IMR-90 (cell line): ENCODE measurements around the gene DYNLT4. TPM values are rescaled to one million over a fixed set of nuclear protein-coding genes. Genes with fewer than 3 reads are reported as not detected.
A peak's percentile ranks its signal among the peaks of the same experiment; 100 is the strongest.

Experiments
- ATAC-seq: fragments of 200-7000 bp; cut with Tn5 transposase; 2 replicates; pipeline ENCODE4 v1.9.1; 2020; ENCODE audit warnings: low read depth, mild to moderate bottlenecking, moderate library complexity
- BruUV-seq: library from RNA; stranded (reverse); fragments of 400-500 nt; replicated peaks from 2 replicates; lab custom pipeline; 2021; lab: Mats Ljungman, UMichigan
- CTCF ChIA-PET: fragments of 300-600 bp; formaldehyde crosslinking; extraction: SDS; loops from one replicate; lab custom pipeline; 2021; ENCODE audit warnings: antibody characterized with exemption; lab: Yijun Ruan, JAX
- POLR2A ChIA-PET: fragments of 300-600 bp; sonication (Branson Sonifier 250); formaldehyde crosslinking; loops from one replicate; lab custom pipeline; 2022; ENCODE audit warnings: antibody characterized with exemption; ENCODE audit not compliant: unreplicated experiment; lab: Charles Lee
- DNase-seq: peaks from one replicate; pipeline ENCODE4 v3.0.0; 2013
- H2AFZ ChIP-seq: replicated peaks from 2 replicates; pipeline ENCODE3; 2013; ENCODE audit warnings: low read length, mild to moderate bottlenecking; ENCODE audit not compliant: poor library complexity
- H2AK5ac ChIP-seq: 2 replicates; pipeline ENCODE4 v1.6.1; 2013; ENCODE audit warnings: low read depth, low read length, inconsistent platforms
- H2AK9ac ChIP-seq: replicated peaks from 2 replicates; pipeline ENCODE3; 2013; ENCODE audit warnings: mild to moderate bottlenecking, low read depth, low read length, moderate library complexity; ENCODE audit not compliant: poor library complexity
- H2BK120ac ChIP-seq: 2 replicates; pipeline ENCODE4 v1.6.1; 2013; ENCODE audit warnings: low read depth, low read length, inconsistent platforms
- H2BK15ac ChIP-seq: 3 replicates; pipeline ENCODE4 v1.6.1; 2013; ENCODE audit warnings: low read depth, low read length, inconsistent platforms
- H2BK20ac ChIP-seq: 2 replicates; pipeline ENCODE4 v1.6.1; 2013; ENCODE audit warnings: low read depth, mild to moderate bottlenecking, inconsistent platforms, low read length, moderate library complexity
- H2BK5ac ChIP-seq: 2 replicates; pipeline ENCODE4 v1.6.1; 2013; ENCODE audit warnings: mild to moderate bottlenecking, low read depth, low read length, inconsistent platforms; ENCODE audit not compliant: poor library complexity, severe bottlenecking
- H3K14ac ChIP-seq: replicated peaks from 2 replicates; pipeline ENCODE4 v1.6.1; 2013; ENCODE audit warnings: low read depth, low read length, inconsistent platforms
- H3K18ac ChIP-seq: 2 replicates; pipeline ENCODE4 v1.6.1; 2013; ENCODE audit warnings: low read depth, low read length, control low read depth
- H3K23ac ChIP-seq: 2 replicates; pipeline ENCODE4 v1.6.1; 2013; ENCODE audit warnings: low read depth, low read length, inconsistent platforms
- H3K27ac ChIP-seq: 2 replicates; pipeline ENCODE4 v1.5.1; 2013; ENCODE audit warnings: mild to moderate bottlenecking, control low read depth, low read length; ENCODE audit not compliant: insufficient read depth
- H3K27me3 ChIP-seq: 2 replicates; pipeline ENCODE4 v1.6.1; 2013; ENCODE audit warnings: low read length; ENCODE audit not compliant: control insufficient read depth, insufficient read depth
- H3K36me3 ChIP-seq: 2 replicates; pipeline ENCODE4 v1.6.1; 2013; ENCODE audit warnings: low read length, mixed read lengths; ENCODE audit not compliant: control insufficient read depth, insufficient read depth
- H3K4ac ChIP-seq: 2 replicates; pipeline ENCODE4 v1.6.1; 2013; ENCODE audit warnings: low read depth, low read length, inconsistent platforms
- H3K4me1 ChIP-seq: 2 replicates; pipeline ENCODE4 v1.6.1; 2013; ENCODE audit warnings: low read length, mixed read lengths; ENCODE audit not compliant: control insufficient read depth, insufficient read depth
- H3K4me2 ChIP-seq: 2 replicates; pipeline ENCODE4 v1.6.1; 2013; ENCODE audit warnings: low read depth, mild to moderate bottlenecking, control low read depth, low read length, moderate library complexity
- H3K4me3 ChIP-seq: 2 replicates; pipeline ENCODE4 v1.5.1; 2013; ENCODE audit warnings: low read depth, mild to moderate bottlenecking, control low read depth, low read length, moderate library complexity; ENCODE audit not compliant: insufficient read depth
- H3K56ac ChIP-seq: 2 replicates; pipeline ENCODE4 v1.6.1; 2013; ENCODE audit warnings: low read length, inconsistent platforms; ENCODE audit not compliant: insufficient read depth; ENCODE audit errors: extremely low read depth
- H3K79me1 ChIP-seq, 2 experiments: 2 replicates each; pipeline ENCODE4 v1.6.1; 2013; ENCODE audit warnings: low read length in 2 of 2, inconsistent platforms in 1 of 2, low read depth in 1 of 2
- H3K9ac ChIP-seq: 2 replicates; pipeline ENCODE4 v1.6.1; 2013; ENCODE audit warnings: low read depth, low read length, control low read depth
- H3K9me1 ChIP-seq: 2 replicates; pipeline ENCODE4 v1.6.1; 2013; ENCODE audit warnings: low read length, inconsistent platforms; ENCODE audit not compliant: insufficient read depth
- H3K9me3 ChIP-seq: 2 replicates; pipeline ENCODE4 v1.6.1; 2013; ENCODE audit warnings: low read length; ENCODE audit not compliant: control insufficient read depth, insufficient read depth
- H4K20me1 ChIP-seq: 2 replicates; pipeline ENCODE4 v1.6.1; 2013; ENCODE audit warnings: low read length, inconsistent platforms; ENCODE audit not compliant: insufficient read depth
- H4K5ac ChIP-seq: 2 replicates; pipeline ENCODE4 v1.6.1; 2013; ENCODE audit warnings: mild to moderate bottlenecking, low read depth, low read length, control low read depth
- H4K8ac ChIP-seq, 2 experiments: 2 replicates each; pipeline ENCODE4 v1.6.1; 2013; ENCODE audit warnings: low read depth in 2 of 2, low read length in 2 of 2, control low read depth in 1 of 2, inconsistent platforms in 1 of 2
- H4K91ac ChIP-seq: 2 replicates; pipeline ENCODE4 v1.6.1; 2013; ENCODE audit warnings: low read depth, low read length, inconsistent platforms; ENCODE audit not compliant: insufficient read depth
- CEBPB ChIP-seq: IDR thresholded peaks from 2 replicates; pipeline ENCODE4 v1.6.1; 2012; ENCODE audit warnings: low read depth, low read length, improper control_type of control experiment
- POLR2A ChIP-seq: IDR thresholded peaks from 2 replicates; pipeline ENCODE4 v1.6.1; 2012; ENCODE audit warnings: mild to moderate bottlenecking, low read depth, low read length
- RCOR1 ChIP-seq: IDR thresholded peaks from 2 replicates; pipeline ENCODE4 v1.6.1; 2012; ENCODE audit warnings: mild to moderate bottlenecking, low read length, improper control_type of control experiment; ENCODE audit not compliant: insufficient replicate concordance
- WGBS, 2 experiments: methylation state at CpG; one replicate each; pipeline versions ENCODE4 v1.1.5 to v1.1.7; 2013; ENCODE audit warnings: missing lambda C conversion rate in 2 of 2; ENCODE audit not compliant: insufficient read length in 1 of 2; ENCODE audit errors: extremely low coverage in 2 of 2; 5-methylcytosine and 5-hydroxymethylcytosine counted together
- dilution Hi-C: fragments of 300-500 bp; cut with HindIII; formaldehyde crosslinking; loops from one replicate; pipeline ENCODE4 v1.14.3; 2018; ENCODE audit warnings: low sequenced_read_pairs; ENCODE audit not compliant: unreplicated experiment
- in situ Hi-C: fragments of 300-500 bp; cut with MboI; formaldehyde crosslinking; loops from 3 replicates; pipeline ENCODE4 v1.14.3; 2019; ENCODE audit warnings: low sequenced_read_pairs, inconsistent platforms, mixed read lengths
- intact Hi-C: fragments of 100-400 bp; cut with micrococcal nuclease; formaldehyde crosslinking; loops from 2 replicates; pipeline ENCODE4 v1.10.0; 2022
- polyA plus RNA-seq, 3 experiments: library from polyadenylated mRNA; depleted of rRNA; stranded (reverse); fragments of >200 nt; gene quantifications; 2 replicates each; pipeline ENCODE4 v1.2.3, GENCODE V29; 2012; ENCODE audit warnings: low replicate concordance in 1 of 3
- total RNA-seq: library from RNA; depleted of rRNA; stranded (reverse); fragments of >200 nt; gene quantifications from 2 replicates; pipeline ENCODE4 v1.2.3, GENCODE V29; 2012

The DYNLT4 gene
- total and polyA plus RNA-seq, 2 of the 4 experiments (the other 2 are of a cell fraction), result not detected

- TF ChIP-seq CEBPB, result no peak
- TF ChIP-seq RCOR1, result no peak
- TF ChIP-seq POLR2A, result 0 out of 2 replicates have a peak, but pooled peaks have one; percentile 32
- dilution Hi-C loops, result no loop called here
- Histone ChIP-seq H3K9me3 (no peaks in the 10 kb centered on the region), H3K56ac (no peak overlapping the region), H3K23ac (no peak overlapping the region), H4K8ac (no peak overlapping the region), H3K14ac (no peak overlapping the region), H3K4me3 (no peak overlapping the region), H3K27me3 (no peaks in the 10 kb centered on the region), H3K4me2 (no peak overlapping the region), H4K91ac (no peak overlapping the region), H4K20me1 (peaks cover 8% of the 10 kb centered on the region; the same call in 1 of the 2 replicates), H3K36me3 (no peaks in the 10 kb centered on the region), H4K5ac (no peak overlapping the region), H3K27ac (no peak overlapping the region), H2BK15ac (no peak overlapping the region), H2AK9ac (no peak overlapping the region), H3K9ac (no peak overlapping the region), H3K9me1 (peaks cover 3% of the 10 kb centered on the region; the same call in 1 of the 2 replicates), H2BK20ac (no peak overlapping the region), H3K79me1 (no peaks in the 10 kb centered on the region; a peak in 1 of 4 replicates), H2AFZ (no peak overlapping the region), H3K4ac (no peak overlapping the region), H2BK5ac (no peak overlapping the region), H3K18ac (no peak overlapping the region), H2BK120ac (no peak overlapping the region), H2AK5ac (no peak overlapping the region), H3K4me1 (no peaks in the 10 kb centered on the region; the same call in 1 of the 2 replicates)
- CTCF ChIA-PET, result no interaction called here
- POLR2A ChIA-PET, result interaction anchor here (0.6 to 1.1 kb wide), 2 partner anchors 22 to 54 kb away, joined by 3 to 5 read pairs; partner anchors contain the start of gene PLK3
- DNase-seq (no peak), ATAC-seq (no peak)
- no CpG with 5 or more reads among the region's 6 CpGs for WGBS, 2 experiments
- in situ Hi-C loops, result no loop called here
- intact Hi-C loops, result no loop called here
- no TSS peak for BruUV-seq
These were observed 15.1 kb upstream of the DYNLT4 start for GRCh38 chr1:44822131-44822701.
